LNCAP (cell line): ENCODE data around the gene DHRS12.

Source experiments
- CTCF ChIP-seq: fragments of 450-650 bp; IDR thresholded peaks from 2 replicates; pipeline ENCODE4 v1.5.1; 2017; ENCODE audit warnings: mild to moderate bottlenecking

Gene DHRS12

DNA sequence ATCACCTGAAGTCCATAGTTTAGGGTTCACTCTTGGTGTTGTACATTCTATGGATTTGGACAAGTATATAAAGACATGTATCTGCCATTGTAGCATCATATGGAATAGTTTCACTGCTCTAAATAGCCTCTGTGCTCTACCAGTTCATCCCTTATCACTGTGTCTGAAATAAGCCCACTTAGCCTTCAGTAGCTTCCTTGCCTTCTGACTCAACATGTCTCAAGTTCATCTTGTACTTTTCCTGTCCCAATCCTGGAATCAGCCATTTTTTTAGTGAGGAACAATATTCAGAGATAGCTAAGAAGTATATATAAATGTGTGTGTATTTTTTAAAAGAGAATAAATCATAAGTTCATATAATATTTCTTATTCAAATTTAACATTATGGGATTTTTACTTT is 79.2 kb downstream of the DHRS12 start:
- no peak for TF ChIP-seq CTCF

DNA sequence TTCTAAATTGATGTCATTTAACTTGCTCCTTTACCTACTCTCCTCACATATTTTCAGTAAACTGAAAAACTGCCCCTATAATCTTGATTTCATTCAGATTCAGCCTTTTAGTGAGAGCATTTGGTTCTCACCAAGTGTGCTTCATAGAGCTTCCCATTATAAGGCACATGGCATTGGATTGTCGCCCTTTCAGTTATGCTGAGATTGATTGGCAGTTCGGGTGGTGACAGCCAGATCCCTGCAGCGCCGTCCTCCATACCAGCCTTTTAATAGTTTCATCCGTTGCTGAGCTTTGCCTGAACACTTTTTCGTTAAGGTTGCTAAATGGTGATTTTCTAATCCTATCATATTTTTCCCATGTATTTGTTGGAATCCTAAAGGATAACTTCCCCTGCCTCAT is 80.4 kb downstream of the DHRS12 start:
- no peak for TF ChIP-seq CTCF

- TF ChIP-seq CTCF: no peak
These were observed 82.5 kb downstream of the DHRS12 start for GRCh38 chr13:51721496-51721895.

DNA sequence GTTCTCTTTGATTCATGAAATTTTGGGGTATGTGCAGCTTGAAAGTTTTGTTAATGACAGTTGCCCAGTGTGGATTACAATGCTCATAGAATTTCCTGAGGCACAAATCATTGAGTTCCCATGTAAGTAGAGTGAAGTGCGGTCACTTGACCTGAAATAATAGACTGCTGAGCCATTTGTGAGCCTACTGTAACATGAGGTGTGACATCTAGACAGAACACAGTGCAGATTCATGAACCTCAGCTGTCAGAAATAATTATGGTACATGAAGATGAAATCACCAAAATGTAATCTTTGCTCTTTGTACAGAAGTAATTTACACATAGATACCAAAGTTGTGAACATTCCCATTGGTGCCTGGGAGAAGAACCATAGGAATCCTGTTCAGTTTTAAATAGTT is 84.6 kb downstream of the DHRS12 start:
- TF ChIP-seq CTCF: no peak
